PC-9 (cell line): ENCODE results near the gene KIR3DL1.
"Not testable (repeated sequence)": the region's sequence is repeated elsewhere in the genome, so short reads cannot be mapped to it uniquely, and the experiment has no call there.

Source experiments
- EZH2 ChIP-seq: fragments of 200-600 bp; sonication (generic); IDR thresholded peaks from 2 replicates; pipeline ENCODE4 v1.8.0; 2017; ENCODE audit warnings: antibody characterized with exemption, low read depth
- TF ChIP-seq, protein P1 (sequence below): fragments of 200-600 bp; sonication (generic); conservative IDR thresholded peaks from 2 replicates; pipeline ENCODE4 v1.6.1; 2017; ENCODE audit warnings: mixed run types, antibody characterized with exemption, mild to moderate bottlenecking, moderate library complexity

DNA sequence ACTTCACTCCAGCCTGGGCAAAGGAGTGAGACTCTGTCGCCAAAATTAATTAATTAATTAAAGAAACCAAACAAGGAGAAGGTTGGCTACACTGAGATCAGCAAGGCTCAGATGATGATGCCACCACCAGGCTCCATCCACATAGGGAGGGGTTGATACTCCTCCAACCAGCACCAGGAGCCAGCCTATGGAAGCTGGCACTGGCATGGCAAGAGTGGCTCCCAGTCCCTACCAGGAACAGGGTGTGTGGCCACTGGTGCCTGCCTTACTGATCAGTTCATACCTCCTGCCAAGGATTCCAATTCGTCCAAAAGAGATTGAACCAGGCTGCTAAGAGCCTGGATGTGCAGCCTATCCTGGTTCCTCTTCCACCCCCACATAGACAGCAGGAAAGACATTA lies 43.6 kb upstream of the KIR3DL1 start:
- not testable (repeated sequence) for TF ChIP-seq EZH2
- TF ChIP-seq, protein P1, sequence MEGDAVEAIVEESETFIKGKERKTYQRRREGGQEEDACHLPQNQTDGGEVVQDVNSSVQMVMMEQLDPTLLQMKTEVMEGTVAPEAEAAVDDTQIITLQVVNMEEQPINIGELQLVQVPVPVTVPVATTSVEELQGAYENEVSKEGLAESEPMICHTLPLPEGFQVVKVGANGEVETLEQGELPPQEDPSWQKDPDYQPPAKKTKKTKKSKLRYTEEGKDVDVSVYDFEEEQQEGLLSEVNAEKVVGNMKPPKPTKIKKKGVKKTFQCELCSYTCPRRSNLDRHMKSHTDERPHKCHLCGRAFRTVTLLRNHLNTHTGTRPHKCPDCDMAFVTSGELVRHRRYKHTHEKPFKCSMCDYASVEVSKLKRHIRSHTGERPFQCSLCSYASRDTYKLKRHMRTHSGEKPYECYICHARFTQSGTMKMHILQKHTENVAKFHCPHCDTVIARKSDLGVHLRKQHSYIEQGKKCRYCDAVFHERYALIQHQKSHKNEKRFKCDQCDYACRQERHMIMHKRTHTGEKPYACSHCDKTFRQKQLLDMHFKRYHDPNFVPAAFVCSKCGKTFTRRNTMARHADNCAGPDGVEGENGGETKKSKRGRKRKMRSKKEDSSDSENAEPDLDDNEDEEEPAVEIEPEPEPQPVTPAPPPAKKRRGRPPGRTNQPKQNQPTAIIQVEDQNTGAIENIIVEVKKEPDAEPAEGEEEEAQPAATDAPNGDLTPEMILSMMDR: not testable (repeated sequence)
